ENCODE results near the gene SMC1A. TPM values are rescaled to one million over a fixed set of nuclear protein-coding genes. Genes with fewer than 3 reads are reported as not detected.
A peak's percentile ranks its signal among the peaks of the same experiment; 100 is the strongest.
"Not testable (repeated sequence)": the region's sequence is repeated elsewhere in the genome, so short reads cannot be mapped to it uniquely, and the experiment has no call there.

The SMC1A gene
- total RNA-seq: 23.3 and 26.7 TPM in 2 replicates

- DNase-seq (ENCODE audit: low read depth): peak; percentile 97
- peak within 1 kb of the TSS; percentile 79 for H3K4me3 ChIP-seq (ENCODE audit: low read depth, low read length)
- TF ChIP-seq, protein P1, sequence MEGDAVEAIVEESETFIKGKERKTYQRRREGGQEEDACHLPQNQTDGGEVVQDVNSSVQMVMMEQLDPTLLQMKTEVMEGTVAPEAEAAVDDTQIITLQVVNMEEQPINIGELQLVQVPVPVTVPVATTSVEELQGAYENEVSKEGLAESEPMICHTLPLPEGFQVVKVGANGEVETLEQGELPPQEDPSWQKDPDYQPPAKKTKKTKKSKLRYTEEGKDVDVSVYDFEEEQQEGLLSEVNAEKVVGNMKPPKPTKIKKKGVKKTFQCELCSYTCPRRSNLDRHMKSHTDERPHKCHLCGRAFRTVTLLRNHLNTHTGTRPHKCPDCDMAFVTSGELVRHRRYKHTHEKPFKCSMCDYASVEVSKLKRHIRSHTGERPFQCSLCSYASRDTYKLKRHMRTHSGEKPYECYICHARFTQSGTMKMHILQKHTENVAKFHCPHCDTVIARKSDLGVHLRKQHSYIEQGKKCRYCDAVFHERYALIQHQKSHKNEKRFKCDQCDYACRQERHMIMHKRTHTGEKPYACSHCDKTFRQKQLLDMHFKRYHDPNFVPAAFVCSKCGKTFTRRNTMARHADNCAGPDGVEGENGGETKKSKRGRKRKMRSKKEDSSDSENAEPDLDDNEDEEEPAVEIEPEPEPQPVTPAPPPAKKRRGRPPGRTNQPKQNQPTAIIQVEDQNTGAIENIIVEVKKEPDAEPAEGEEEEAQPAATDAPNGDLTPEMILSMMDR (IDR thresholded peaks at IDR 0.05; ENCODE audit: insufficient read depth, low read depth, low read length): no peak
Observed at GRCh38 chrX:53422086-53422860, at the start of gene SMC1A. Gene SMC1A, minus strand, starts transcription at chrX:53422654. Its CDS starts 54 bp downstream, at chrX:53422600.

DNA sequence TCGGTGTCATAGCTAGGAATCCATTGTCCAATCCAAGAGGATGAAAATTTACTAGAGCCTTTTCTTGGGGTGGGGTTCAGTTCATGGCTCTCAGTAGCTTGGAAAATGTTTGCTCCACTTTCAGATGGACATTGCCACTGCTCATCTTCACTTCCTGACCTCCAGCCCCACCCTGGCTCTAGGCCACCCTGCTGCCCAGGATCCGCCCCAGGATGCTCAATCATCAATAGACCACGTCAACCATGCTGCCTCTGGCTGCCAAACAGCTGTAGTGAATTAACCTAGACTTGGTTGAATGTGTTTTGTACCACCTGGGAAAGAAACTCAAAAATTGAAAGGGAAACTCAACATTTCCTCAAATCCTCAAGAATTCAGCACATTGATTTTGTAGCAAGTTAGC lies 48.9 kb upstream of the SMC1A start:
- no peak for DNase-seq (ENCODE audit: low read depth)
- H3K4me3 ChIP-seq (ENCODE audit: low read depth, low read length): no peak overlapping the region
- TF ChIP-seq, protein P1 (IDR thresholded peaks at IDR 0.05; ENCODE audit: insufficient read depth, low read depth, low read length): no peak

GRCh38 chrX:53468659-53469058 lies 46.2 kb upstream of the SMC1A start:
- H3K4me3 ChIP-seq (ENCODE audit: low read depth, low read length); DNase-seq (ENCODE audit: low read depth): not testable (repeated sequence)

- no peak overlapping the region for H3K4me3 ChIP-seq (ENCODE audit: low read depth, low read length)
- TF ChIP-seq, protein P1 (IDR thresholded peaks at IDR 0.05; ENCODE audit: insufficient read depth, low read depth, low read length): peak; percentile 33
- peak; percentile 37 for DNase-seq (ENCODE audit: low read depth)
Observed at GRCh38 chrX:53458082-53458481, 35.6 kb upstream of the SMC1A start.

DNA sequence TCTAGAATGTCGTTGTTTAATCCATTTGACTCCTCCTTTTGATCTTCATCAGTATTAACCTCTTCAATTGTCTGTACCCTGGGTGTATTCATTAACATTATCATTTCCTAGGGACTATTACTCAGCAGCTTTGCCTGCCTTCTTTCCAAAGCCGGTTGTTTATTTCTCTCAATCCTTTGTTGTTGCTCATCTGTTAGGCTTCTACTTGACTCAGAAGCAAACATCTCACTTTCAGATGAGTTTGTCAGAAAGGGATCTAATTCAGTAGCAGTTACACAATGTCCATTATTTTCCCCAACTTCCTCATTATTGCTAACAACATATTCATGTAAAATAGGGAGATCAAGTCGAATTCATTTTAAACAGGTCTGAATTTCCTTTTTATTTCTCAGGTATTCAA lies 33.8 kb upstream of the SMC1A start:
- no peak overlapping the region for H3K4me3 ChIP-seq (ENCODE audit: low read depth, low read length)
- TF ChIP-seq, protein P1 (IDR thresholded peaks at IDR 0.05; ENCODE audit: insufficient read depth, low read depth, low read length): no peak
- peak; percentile 60 for DNase-seq (ENCODE audit: low read depth)

DNA sequence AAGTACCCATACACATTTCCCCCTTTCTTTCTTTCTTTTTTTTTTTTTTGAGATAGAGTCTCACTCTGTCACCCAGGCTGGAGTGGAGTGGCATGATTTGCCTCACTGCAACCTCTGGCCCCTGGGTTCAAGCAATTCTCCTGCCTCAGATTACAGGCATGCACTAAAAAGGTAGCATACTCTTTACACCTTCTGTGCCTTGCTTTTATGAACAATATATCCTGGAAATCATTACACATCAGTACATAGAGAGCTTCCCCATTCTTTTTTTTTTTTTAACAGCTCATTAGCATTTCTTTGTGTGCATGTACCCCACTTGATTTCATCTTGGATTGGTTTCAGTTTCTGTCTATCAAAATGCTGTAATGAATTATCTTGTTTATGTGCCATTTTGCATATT lies 30.4 kb upstream of the SMC1A start:
- no peak overlapping the region for H3K4me3 ChIP-seq (ENCODE audit: low read depth, low read length)
- TF ChIP-seq, protein P1 (IDR thresholded peaks at IDR 0.05; ENCODE audit: insufficient read depth, low read depth, low read length): no peak
- DNase-seq (ENCODE audit: low read depth): no peak

GRCh38 chrX:53449632-53450031 lies 27.2 kb upstream of the SMC1A start:
- TF ChIP-seq, protein P1 (IDR thresholded peaks at IDR 0.05; ENCODE audit: insufficient read depth, low read depth, low read length): no peak
- DNase-seq (ENCODE audit: low read depth): no peak
- no peak overlapping the region for H3K4me3 ChIP-seq (ENCODE audit: low read depth, low read length)

Measured in fibroblast of villous mesenchyme (primary cell).